Activated CD8-positive, alpha-beta memory T cell treated with anti-CD3 and anti-CD28 coated beads for 4 hours (primary cell): ENCODE results near the gene LAMA3.
"Not testable (repeated sequence)": the region's sequence is repeated elsewhere in the genome, so short reads cannot be mapped to it uniquely, and the experiment has no call there.

ENCODE experiments used
- DNase-seq, 2 donors: peaks; one replicate each; pipeline ENCODE4 v3.0.0-alpha.2; 2020; ENCODE audit warnings: low read depth in 2 of 2

LAMA3 gene

DNA sequence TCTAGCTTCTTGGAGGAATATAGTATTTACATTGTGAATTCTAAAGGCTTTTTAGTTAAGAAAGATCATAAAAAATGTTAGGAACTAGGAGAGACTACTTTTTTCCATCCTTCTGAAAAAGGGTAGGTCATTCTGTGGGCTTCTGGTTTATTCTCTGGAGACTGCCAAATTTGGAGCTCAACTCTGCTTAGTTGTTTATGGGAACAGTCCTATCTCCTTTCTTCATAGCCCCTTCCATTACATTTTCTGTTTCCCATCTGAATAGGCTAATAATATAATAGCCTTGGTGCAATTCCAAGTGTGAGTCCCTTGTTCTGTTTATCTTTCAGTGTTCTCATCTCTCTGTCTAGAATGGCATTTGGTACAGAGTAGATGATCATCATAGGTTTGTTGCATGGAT is 15.6 kb downstream of the LAMA3 start:
- no peak for DNase-seq

DNA sequence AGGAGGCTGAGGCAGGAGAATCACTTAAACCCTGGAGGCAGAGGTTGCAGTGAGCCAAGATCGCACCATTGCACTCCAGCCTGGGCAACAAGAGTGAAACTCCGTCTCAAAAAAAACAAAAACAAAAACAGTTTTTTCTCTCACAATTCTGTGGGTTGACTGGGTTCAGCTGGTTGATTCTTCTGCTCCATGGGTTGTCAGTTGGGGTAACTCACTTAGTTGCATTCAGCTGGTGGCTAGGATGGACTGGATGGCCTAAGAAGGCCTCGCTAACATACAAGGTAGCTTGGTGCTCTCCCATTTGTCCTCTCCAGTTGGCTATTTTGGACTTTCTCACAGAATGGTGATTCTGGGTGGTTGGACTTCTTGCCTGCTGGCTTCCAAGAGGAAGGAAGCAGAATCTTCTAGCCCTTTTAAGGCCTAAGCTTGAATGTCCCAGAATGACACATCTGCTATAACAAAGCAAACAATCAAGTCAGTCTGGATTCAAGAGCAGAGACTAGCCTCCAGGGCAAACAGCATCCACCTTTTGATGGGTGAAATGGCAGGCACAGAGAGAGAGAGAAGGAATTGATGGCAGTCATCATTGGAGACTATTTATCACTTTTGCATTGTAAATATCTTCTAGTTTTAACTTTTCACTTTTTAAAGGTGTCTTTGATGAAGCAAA is 17.9 kb downstream of the LAMA3 start:
- no peak for DNase-seq

DNA sequence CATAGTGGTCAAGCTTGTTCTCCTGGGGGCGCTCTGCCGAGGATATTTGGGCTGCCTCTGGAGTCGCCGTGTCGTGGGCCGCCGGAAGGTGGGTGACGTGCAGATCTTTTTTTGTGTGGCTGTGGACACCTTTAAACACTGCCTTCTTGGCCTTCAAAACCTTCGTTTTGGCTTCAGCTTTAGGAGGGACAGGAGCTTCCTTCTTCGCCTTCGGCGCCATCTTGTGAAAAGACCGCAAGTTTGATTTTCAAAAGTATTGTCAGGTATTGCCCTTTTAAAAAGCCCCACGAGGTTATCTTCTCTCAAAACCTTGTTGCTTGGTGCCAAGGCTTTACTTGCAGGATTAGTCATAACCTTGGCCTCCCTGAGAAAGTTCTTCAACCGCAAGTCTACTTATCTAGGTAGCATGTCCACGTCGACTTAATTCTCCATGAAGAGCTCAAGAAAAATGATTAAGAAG is 20.8 kb downstream of the LAMA3 start:
- no peak for DNase-seq

DNA sequence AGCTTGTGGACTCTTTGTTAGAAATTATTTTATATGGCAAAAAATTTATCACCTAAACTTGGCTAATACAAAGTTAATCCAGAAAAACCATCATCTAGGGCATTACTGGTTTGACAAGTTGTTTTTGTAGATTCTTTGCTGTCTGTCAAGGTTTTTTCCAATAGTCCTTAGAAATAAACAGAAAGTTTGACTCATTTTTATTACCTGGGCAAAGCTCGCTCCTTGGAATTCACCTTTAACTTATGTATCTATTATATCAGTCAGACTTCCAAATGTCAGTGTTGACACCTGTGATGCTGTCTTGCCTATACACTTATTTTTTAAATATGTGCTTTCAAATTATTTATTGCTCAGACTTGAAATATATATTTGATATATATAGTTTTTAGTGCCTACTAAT is 21.7 kb downstream of the LAMA3 start:
- DNase-seq, result no peak

DNA sequence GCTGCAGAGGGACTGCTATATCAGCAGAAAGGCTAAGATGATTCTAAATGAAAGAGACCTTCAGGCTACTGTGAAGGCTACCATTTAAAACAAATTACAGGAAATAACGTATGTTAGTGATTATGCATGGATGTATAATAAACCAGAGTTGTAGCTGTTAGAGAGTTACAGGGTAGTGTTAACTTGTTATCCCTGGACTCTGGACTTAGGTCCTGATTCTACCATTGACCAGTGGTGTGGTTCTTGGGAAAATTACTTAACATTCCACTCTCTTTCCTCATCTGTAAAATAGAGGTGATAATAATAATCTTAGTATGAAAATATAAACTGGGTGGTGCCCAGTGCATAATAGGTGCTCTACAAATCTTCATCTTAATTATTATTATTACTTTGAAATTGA is 22.2 kb downstream of the LAMA3 start:
- no peak for DNase-seq

DNA sequence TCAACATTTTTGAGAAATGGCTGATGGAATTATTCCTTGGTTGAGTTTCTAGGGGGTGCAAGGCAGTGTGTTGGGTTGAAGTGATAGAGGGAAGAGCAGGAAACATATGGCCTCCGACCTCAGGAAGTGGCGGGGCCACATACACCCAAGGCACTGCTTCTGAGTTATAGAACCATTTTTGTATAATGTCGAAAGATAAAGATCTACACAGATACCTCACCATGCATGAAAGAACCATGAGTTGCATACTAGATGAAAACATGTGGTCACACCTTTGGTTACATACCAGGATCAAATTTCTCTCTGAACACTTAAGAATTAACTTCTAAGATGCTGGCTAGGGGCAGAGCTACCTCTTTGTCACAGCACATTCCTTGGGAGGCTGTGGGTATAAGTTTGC is 23.2 kb downstream of the LAMA3 start:
- no peak for DNase-seq

DNA sequence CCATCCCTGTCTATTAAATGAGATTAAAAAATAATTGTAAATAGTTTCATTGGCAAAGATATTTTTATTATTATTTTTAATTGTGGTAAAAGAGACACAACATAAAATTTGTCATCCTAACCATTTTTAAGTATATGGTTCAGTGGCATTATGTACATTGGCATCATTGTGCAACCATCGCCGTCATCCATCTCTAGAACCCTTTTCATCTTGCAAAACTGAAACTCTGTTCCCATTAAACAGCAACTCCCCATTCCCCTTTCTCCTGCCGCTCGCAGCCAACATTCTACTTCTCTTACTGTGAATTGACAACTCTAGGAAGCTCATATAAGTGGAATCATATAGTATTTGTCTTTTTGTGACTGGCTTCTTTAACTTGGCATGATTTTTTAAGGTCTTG is 25.3 kb downstream of the LAMA3 start:
- no peak for DNase-seq

DNA sequence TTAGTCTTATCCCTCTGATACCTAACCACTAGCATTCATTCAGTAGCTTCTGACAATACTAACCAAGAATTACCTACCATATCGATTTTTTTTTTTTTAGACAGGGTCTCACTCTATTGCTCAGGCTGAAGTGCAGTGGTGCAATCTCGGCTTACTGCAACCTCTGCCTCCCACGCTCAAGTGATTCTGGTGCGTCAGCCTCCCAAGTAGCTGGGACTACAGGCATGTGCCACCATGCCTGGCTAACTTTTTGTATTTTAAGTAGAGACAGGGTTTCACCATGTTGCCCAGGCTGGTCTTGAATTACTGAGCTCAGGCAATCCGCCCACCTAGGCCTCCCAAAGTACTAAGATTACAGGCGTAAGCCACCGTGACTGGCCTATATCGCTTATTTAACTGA is 26.8 kb downstream of the LAMA3 start:
- DNase-seq, result not testable (repeated sequence)

DNA sequence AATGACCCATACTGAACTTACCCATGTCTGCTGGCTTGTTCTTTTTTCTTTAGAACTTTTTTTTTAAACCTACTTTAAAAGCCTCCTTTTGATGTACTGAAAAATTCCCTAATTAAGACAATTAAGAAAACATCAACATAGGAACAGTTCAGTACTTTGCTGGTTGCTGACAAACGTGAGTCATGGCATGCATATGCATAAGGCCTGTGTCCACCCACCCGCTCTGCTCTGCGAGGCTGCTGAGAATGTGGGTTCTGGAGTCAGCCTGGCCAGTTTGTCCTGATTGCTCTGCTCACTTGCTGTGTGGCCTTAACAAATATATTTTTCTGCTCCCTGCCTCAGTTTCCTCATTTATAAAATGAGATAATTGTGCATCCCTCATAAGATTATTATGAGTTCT is 27.3 kb downstream of the LAMA3 start:
- no peak for DNase-seq

DNA sequence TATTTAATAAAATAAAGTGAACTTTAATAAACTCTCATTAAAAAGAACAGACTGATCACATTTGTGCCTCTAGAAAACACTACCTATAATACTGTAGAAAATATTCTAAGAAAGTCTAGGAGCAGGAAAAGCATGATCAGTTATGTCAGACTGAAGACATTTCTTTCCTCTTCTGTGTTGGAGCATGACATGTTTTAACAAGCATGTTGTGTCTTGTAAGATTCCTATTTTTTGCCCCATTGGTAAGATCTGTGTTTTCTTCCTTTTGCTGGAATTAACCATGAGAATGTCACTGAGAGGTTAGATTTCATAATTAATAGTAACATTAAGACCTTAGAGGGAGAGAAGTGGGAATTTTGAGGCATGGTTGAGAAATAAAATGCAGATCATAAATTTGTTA is 27.7 kb downstream of the LAMA3 start:
- DNase-seq, result no peak

DNA sequence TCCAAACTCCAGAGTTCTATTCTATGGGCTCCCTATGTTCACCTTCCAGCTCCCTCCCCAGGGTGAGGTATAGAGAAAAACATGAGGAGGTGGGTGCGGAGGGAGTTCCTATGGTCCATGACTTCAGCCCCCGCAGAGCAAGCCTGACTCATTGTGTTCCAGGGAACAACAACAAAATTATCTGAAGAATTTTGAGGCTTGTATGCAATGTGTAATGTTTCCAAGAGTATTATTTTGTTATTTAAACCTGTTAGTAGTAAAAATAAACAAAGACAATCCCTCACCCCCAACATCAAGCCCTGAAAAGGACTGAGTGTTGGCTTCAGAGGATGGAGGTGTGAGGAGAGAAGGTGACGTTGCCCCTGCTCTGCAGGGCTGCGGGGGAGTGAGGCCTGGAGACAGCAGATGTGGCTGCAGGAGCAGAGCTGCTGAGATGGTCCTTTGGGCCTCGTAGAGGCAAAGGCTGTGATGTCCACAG is 29.0 kb downstream of the LAMA3 start:
- DNase-seq, result no peak

DNA sequence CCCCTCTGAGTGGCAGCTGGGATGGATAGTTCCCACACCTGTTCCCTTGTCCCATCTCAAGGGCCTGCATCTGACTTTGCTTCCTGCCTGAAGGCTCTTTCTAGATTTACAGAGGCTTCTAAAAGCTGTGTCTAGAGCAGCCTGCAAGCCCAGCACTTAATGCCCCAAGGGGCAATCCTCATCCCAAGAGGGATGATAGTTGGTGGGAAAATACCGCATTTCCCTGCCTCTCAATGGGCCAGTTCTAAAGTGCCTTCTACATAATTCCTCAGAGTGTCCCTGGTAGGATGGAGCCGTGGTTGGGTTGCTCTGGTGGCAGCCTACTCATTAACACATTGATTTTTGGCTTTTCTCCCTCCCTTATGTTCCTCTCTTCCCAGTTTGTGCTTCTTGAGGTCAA is 29.5 kb downstream of the LAMA3 start:
- DNase-seq, result no peak

DNA sequence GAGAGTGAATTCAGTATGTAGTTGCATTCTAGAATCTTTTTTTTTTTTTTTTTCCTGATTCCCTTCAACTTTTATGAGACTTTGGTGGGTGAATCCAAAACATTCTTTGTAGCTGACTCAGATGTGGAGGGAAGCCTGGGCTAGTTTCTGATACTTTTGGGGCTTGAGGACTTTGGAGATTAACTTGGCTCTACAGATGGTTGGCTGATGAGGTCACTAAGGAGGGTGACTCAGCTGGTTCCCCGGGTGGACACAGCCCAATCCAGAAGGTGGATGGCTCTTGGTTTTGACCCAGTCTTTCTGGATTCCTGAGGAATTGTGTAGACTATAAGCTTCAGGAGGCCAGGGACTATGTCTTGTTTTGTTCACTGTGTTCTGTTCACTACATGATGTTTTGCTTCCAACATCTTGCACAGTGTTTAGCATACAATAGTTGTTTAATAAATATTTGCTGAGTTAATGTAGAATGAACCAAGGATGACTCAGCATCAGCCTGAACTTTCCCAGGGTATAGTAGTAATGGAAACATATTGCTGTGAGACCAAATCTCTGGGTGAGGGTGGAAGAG is 30.5 kb downstream of the LAMA3 start:
- DNase-seq, result no peak

DNA sequence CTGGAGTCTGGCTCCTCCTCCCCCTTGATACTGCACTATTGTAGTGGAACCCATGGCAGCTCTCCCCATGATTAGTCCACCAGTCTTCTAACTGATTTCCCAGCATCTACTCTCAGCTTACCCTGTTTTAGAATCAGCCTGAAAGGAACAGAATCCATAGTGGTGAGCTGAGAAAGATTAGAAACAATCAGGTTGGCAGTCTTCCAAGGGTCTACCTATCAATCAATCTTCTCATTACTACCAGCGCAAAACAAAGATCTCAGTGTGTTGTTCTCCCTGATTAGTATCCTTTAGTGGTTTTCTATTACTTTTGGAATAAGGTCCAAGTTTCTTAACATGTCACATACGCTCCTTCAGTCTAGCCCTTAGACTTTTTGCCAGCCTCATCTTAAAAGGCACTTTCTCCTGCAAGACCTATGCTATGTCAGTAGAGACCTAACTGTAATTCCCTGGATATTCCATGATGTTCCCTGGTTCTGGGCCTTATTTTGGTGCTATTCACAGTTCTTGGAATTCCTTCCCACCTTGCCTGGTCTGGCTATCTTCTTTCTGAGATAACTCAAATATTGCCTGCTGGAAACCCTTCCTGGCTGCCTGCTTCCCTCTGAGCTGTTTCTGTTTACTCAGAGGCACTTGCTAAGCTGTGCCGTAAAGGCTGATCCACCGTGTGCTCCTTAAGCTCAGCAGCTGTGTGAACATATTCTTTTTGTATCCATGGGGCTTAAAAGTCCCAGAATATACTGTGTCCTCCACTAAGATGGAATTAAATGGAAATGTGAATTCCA is 32.6 kb downstream of the LAMA3 start:
- no peak for DNase-seq

DNA sequence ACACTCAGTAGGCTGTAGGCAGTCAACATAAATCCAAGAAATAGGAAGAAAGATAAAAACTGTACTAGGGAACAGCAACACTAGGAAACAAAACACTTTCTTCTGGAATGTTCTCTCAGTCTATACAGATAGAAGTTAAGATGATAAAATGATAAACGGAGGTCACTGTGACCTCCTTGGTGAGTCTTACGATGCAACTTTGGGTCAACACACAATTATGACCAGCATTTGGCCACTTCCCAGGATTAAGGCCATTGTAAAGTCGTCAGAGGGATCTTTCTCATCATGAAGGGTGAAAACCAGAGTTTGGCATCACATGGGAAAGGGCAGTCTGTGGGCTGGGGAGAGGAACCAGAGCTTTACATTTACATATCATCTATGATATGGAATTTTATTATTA is 33.4 kb downstream of the LAMA3 start:
- no peak for DNase-seq

DNA sequence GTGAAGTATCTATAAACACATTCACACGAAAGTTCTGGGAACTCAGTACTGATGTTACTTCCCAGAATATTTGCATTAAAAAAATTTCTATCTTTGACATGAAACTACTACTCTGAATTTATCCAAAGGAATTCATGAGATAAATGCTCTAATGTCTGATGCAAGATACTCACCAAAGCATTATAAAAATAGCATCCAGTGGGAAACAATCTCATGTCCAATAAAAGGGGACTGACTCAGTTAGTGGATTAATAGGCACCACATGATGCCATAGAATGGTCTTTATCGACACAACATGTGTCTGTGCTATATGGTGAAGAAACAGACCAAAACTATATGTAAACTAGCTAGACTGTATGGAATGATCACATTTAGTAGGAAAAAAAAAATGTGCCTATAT is 33.9 kb downstream of the LAMA3 start:
- no peak for DNase-seq

DNA sequence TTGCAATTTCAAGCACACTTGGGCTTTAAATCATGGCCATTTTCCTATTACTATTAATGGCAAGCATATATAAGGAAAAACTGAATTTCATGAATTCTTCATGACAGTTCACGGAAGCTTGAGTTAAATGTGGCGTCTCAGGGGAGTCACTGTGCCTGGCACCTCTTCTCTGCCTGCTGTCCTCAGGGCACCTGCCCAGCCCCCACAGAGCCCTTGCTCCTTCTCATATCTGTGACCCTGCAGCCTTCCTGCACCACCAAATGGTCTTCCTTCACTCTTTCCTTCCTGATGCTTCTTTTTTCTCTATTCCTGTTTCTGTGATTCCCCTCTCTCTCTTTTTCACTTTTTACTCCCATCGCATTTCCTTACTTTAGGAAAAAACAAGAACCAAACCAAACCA is 35.4 kb downstream of the LAMA3 start:
- no peak for DNase-seq

DNA sequence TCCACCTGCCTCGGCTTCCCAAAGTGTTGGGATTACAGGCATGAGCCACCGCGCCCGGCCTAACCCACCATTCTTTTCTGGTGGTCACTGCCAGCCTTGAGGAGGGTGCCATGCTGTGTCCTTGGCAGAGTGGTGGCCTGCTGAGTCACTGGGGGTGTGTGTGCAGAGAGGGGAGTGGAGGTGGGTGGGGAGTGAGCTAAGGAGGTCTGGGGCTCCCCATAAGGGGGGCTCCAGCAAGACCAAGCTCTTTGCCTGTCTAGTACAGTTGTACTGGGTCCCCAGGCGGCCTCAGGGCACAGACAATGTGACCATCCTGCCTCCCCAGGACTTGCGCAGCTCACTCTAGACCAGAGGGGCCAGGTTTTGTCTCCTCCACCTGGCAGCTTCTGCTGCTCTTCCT is 36.1 kb downstream of the LAMA3 start:
- DNase-seq, result no peak

DNA sequence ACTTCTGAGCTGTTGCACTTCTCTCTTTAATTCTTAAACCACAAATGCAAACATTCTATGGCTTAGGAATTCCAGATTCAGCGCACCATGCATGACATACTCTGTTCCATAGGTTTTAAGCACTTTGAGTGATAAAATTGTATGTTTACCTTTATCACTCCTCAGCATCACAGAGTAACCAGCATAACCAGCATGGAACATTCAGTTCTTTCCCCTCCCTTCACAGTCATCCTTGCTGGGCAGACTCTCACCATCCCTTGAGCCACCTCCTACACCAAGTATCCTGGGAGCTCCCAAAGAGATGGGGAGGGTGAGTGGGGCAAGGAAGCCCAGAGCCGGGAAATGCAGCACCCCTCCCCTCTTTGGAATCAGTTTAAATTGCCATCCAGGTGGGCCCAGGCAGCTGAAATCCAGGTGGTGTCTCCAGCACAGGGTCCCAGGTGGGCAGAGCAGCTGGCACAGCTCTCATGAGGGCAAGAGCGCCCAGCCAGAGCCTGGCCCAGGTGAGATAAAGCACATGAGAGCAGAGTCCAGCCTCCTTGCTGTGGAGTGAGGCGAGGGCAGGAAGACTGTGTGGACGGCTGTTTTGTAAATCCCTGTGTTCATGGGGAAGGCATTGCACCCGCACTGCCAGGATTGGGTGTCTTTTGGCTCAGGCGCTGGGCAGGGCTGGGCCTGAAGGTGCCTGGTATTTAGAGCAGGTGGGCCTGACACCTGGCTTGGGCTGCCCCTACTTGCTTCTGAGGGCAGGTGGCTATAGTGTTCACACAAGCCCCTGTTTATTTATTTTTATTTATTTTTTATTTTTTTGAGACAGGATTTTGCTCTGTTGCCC is 36.8 kb downstream of the LAMA3 start:
- no peak for DNase-seq

DNA sequence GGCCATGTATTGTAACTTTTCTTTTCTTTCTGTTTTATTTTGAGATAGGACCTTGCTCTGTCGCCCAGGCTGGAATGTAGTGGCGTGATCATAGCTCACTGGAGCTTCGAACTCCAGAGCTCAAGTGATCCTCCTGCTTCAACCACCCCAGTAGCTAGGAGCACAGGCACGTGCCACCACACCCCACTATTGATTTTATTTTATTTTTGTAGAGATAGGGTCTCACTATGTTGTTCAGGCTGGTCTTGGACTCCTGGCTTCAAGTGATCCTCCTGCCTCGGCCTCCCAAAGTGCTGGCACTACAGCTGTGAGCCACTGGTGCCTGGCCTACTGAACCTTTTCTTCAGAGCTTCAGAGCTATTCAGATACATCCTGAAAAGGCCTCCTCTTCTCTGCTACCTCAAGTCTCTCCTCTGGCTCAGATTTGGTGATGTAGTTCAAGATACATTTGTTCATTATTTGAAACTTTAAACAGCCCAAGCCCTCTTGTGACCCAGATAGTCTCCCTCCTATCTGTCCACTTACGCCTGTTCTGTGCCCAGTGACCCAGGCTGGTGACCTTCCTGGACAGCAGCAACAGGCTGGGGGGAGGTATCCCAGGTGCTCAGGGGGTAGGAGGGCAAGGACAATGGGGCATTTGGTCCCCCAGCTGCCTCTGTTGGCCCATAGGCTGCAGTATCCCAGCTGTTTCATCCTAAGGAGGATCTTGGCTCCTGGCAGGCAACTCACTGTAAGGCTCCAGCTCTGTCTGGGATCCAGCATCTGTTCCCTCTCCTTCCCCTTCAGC is 38.6 kb downstream of the LAMA3 start:
- DNase-seq, result no peak

DNA sequence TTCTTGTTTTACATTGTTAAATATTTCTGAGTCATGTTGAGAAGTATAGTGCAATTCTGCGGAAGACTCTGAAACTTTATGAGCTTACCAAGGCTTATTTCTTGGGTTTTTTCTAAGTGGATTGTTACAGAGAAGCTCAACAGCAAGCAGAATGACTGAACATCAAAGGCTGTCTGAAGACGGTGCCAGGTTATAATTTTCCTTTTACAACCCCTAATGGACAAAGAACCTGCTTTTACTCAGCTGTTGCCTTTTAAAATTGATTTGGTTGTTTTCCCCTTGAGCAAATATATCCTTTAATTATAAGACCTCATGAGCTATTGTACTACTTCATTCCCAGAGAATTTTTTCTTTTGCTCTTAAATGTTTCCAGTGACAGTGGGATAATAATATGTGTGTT is 41.6 kb downstream of the LAMA3 start:
- DNase-seq, result no peak
